ENCODE measurements around the gene ARID3C. TPM values are rescaled to one million over a fixed set of nuclear protein-coding genes. Genes with fewer than 3 reads are reported as not detected.
A peak's percentile ranks its signal among the peaks of the same experiment; 100 is the strongest.

Gene ARID3C
- total RNA-seq, 1 donor from 2014 or later, result not detected

DNA sequence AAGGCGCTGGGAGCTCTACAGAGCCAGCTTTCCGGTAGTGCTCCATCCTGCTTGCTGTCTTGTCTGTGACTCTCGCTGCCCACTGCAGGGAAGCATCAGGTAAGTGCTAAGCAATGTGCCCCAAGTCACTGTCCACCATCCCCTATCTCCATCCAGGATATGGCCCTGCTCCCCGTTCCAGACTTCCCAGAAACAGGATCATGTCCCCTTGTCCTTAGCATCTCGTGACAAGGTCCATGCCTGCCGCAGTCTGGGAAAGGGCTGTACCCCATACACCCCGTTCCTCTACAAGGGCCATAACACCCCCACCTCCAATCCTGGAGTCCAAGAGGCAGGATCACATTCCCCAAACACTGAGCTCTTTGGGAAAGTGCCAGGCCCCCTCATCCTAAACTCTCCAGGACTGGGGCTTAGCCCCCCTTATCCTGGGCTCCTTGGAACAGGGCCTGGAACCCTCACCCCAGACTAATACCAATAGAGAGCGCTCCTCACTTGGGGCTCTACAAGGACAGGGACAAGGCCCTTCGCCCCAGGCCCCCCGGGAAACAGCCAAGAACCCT, 17.5 kb downstream of the ARID3C start:
- Histone ChIP-seq H3K4me1 (peaks cover 23% of the 10 kb centered on the region), H3K27me3 (no peaks in the 10 kb centered on the region), H3K27ac (peak overlapping the region; percentile 94), H3K9me3 (no peaks in the 10 kb centered on the region), H3K36me3 (peaks cover 0 to 20% of the 10 kb centered on the region in 2 donors), H3K4me3 (peak overlapping the region; percentile 75 to 85)
- intact Hi-C loops (cut with DNase I), result no loop called here
- TF ChIP-seq, protein P1, sequence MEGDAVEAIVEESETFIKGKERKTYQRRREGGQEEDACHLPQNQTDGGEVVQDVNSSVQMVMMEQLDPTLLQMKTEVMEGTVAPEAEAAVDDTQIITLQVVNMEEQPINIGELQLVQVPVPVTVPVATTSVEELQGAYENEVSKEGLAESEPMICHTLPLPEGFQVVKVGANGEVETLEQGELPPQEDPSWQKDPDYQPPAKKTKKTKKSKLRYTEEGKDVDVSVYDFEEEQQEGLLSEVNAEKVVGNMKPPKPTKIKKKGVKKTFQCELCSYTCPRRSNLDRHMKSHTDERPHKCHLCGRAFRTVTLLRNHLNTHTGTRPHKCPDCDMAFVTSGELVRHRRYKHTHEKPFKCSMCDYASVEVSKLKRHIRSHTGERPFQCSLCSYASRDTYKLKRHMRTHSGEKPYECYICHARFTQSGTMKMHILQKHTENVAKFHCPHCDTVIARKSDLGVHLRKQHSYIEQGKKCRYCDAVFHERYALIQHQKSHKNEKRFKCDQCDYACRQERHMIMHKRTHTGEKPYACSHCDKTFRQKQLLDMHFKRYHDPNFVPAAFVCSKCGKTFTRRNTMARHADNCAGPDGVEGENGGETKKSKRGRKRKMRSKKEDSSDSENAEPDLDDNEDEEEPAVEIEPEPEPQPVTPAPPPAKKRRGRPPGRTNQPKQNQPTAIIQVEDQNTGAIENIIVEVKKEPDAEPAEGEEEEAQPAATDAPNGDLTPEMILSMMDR (IDR thresholded peaks at IDR 0.05), result no peak
- no peak for TF ChIP-seq POLR2AphosphoS5 (IDR thresholded peaks at IDR 0.05; ENCODE audit: insufficient read depth in 1 of 2, low read depth in 1 of 2)
- no peak for TF ChIP-seq POLR2A (IDR thresholded peaks at IDR 0.05)
- DNase-seq (ENCODE audit: extremely low spot score in 2 of 2), result no peak

- intact Hi-C loops (cut with DNase I), result no loop called here
- Histone ChIP-seq H3K9me3 (no peaks in the 10 kb centered on the region), H3K27ac (peak overlapping the region; percentile 94), H3K4me1 (peaks cover 23% of the 10 kb centered on the region), H3K27me3 (no peaks in the 10 kb centered on the region), H3K4me3 (peak overlapping the region; percentile 75 to 85), H3K36me3 (peaks cover 0 to 12% of the 10 kb centered on the region in 2 donors)
- no peak for DNase-seq (ENCODE audit: extremely low spot score in 2 of 2)
- TF ChIP-seq, protein P1 (IDR thresholded peaks at IDR 0.05), result no peak
Measured at GRCh38 chr9:34610434-34611206, 18.2 kb downstream of the ARID3C start.

GRCh38 chr9:34607331-34607730, 21.5 kb downstream of the ARID3C start:
- Histone ChIP-seq H3K4me1 (peaks cover 19% of the 10 kb centered on the region), H3K4me3 (no peak overlapping the region), H3K27ac (no peak overlapping the region), H3K36me3 (no peaks in the 10 kb centered on the region), H3K27me3 (no peaks in the 10 kb centered on the region), H3K9me3 (no peaks in the 10 kb centered on the region)
- DNase-seq (ENCODE audit: extremely low spot score in 2 of 2), result no peak
- intact Hi-C loops (cut with DNase I), result no loop called here
- TF ChIP-seq, protein P1 (IDR thresholded peaks at IDR 0.05), result no peak
- TF ChIP-seq POLR2A (IDR thresholded peaks at IDR 0.05), result no peak
- TF ChIP-seq POLR2AphosphoS5 (IDR thresholded peaks at IDR 0.05; ENCODE audit: insufficient read depth in 1 of 2, low read depth in 1 of 2), result no peak

DNA sequence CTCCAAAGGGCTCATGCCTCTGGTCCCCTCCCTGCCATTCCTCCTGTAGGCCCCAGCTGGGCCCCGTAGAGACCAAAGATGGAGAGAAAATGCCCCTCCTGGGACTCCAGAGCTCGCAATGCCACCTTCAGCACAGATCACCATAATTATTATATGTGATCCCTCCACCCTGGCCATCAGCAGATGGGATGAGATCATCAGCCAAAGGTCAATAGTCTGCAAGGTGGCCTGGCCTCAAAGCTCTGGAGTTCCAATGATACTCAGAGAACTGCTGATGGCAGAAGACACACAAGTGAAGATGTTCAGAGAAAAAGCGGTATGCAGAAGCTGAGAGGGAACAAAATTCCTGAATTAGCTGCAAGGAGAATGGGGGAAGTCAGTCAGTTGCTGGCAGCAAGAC, 22.0 kb downstream of the ARID3C start:
- H3K27ac ChIP-seq, result no peak overlapping the region
- H3K36me3 ChIP-seq, result no peaks in the 10 kb centered on the region
- H3K9me3 ChIP-seq, result no peaks in the 10 kb centered on the region
- DNase-seq (ENCODE audit: extremely low spot score in 2 of 2), result no peak
- H3K4me3 ChIP-seq, result no peak overlapping the region
- TF ChIP-seq POLR2A (IDR thresholded peaks at IDR 0.05) (no peak), POLR2AphosphoS5 (IDR thresholded peaks at IDR 0.05; ENCODE audit: insufficient read depth in 1 of 2, low read depth in 1 of 2) (no peak)
- TF ChIP-seq, protein P1 (IDR thresholded peaks at IDR 0.05), result no peak
- intact Hi-C loops (cut with DNase I), result no loop called here
- peaks cover 16% of the 10 kb centered on the region for H3K4me1 ChIP-seq
- H3K27me3 ChIP-seq, result no peaks in the 10 kb centered on the region

- intact Hi-C loops (cut with DNase I), result no loop called here
- no peaks in the 10 kb centered on the region for H3K27me3 ChIP-seq
Measured at GRCh38 chr9:34606190-34606589, 22.7 kb downstream of the ARID3C start.

More at GRCh38 chr9:34606190-34606589, 22.7 kb downstream of the ARID3C start:
- TF ChIP-seq POLR2A (IDR thresholded peaks at IDR 0.05) (no peak), POLR2AphosphoS5 (IDR thresholded peaks at IDR 0.05; ENCODE audit: insufficient read depth in 1 of 2, low read depth in 1 of 2) (no peak)
- TF ChIP-seq, protein P1 (IDR thresholded peaks at IDR 0.05), result no peak
- no peak for DNase-seq (ENCODE audit: extremely low spot score in 2 of 2)
- H3K36me3 ChIP-seq, result no peaks in the 10 kb centered on the region
- peaks cover 12% of the 10 kb centered on the region for H3K4me1 ChIP-seq
- H3K9me3 ChIP-seq, result no peaks in the 10 kb centered on the region
- no peak overlapping the region for H3K27ac ChIP-seq
- H3K4me3 ChIP-seq, result no peak overlapping the region

Measured in vagina (tissue), 2 donors.